ENCODE measurements around the gene SPNS3.
A peak's percentile ranks its signal among the peaks of the same experiment; 100 is the strongest.

The SPNS3 gene

GRCh38 chr17:4397840-4398239 lies 35.9 kb upstream of the SPNS3 start:
- no peak overlapping the region for H3K4me3 ChIP-seq (ENCODE audit: low read length)
- TF ChIP-seq, protein P1, sequence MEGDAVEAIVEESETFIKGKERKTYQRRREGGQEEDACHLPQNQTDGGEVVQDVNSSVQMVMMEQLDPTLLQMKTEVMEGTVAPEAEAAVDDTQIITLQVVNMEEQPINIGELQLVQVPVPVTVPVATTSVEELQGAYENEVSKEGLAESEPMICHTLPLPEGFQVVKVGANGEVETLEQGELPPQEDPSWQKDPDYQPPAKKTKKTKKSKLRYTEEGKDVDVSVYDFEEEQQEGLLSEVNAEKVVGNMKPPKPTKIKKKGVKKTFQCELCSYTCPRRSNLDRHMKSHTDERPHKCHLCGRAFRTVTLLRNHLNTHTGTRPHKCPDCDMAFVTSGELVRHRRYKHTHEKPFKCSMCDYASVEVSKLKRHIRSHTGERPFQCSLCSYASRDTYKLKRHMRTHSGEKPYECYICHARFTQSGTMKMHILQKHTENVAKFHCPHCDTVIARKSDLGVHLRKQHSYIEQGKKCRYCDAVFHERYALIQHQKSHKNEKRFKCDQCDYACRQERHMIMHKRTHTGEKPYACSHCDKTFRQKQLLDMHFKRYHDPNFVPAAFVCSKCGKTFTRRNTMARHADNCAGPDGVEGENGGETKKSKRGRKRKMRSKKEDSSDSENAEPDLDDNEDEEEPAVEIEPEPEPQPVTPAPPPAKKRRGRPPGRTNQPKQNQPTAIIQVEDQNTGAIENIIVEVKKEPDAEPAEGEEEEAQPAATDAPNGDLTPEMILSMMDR (conservative IDR thresholded peaks at IDR 0.05; ENCODE audit: low read length) = no peak
- no peak for DNase-seq (ENCODE audit: low read depth)

GRCh38 chr17:4405038-4405669 lies 28.6 kb upstream of the SPNS3 start:
- H3K4me3 ChIP-seq (ENCODE audit: low read length) = no peak overlapping the region
- TF ChIP-seq, protein P1 (conservative IDR thresholded peaks at IDR 0.05; ENCODE audit: low read length) = no peak
- no peak for DNase-seq (ENCODE audit: low read depth)

DNA sequence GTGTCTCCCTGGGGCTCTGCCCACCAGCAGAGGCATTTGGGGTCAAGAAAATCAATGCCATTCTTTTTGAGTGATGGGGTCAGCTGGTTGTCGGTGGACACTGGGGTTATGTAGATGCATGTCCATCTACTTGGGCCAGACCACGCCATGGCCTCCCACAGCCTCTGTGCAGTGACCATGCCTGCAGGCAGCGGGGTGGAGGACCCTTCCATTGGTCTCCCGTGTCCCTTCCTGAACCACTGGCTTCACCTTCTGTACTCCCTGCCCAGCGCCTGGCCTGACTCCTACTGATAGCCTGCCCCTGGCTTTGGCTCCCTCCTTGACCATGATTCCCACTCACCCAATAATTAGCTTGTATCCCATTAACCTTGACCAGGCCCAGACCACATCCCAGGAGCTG lies 28.0 kb upstream of the SPNS3 start:
- H3K4me3 ChIP-seq (ENCODE audit: low read length) = no peak overlapping the region
- TF ChIP-seq, protein P1 (conservative IDR thresholded peaks at IDR 0.05; ENCODE audit: low read length) = no peak
- no peak for DNase-seq (ENCODE audit: low read depth)

DNA sequence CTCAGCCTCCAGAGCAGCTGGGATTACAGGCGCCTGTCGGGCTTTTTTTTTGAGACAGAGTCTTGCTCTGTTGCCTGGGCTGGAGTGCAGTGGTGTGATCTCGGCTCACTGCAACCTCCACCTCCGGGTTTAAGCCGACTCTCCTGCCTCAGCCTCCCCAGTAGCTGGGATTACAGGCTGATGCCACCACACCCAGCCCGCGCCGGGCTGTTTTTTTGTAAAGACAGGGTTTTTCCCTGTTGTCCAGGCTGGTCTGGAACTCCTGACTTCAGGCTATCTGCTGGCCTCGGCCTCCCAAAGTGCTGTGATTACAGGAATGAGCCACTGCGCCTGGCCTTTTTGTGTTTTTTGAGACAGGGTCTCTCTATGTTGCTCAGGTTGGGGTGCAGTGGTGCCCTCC lies 27.4 kb upstream of the SPNS3 start:
- TF ChIP-seq, protein P1 (conservative IDR thresholded peaks at IDR 0.05; ENCODE audit: low read length) = no peak
- DNase-seq (ENCODE audit: low read depth) = no peak
- no peak overlapping the region for H3K4me3 ChIP-seq (ENCODE audit: low read length)

DNA sequence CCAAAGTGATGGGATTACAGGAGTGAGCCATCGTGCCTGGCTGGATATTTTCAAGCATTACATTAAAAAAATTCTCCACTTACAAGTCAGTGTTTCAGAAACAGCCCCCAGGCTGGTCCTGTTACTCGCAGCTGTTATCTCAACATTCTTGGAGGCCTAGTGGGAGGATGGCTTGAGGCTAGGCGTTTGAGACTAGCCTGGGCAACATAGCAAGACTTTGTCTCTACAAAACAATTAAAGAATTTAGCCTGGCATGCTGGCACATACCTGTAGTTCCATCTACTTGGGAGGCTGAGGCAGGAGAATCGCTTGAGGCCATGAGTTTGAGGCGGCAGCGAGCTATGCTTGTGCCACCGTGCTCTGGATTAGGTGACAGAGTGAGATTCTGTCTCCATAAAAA lies 26.5 kb upstream of the SPNS3 start:
- H3K4me3 ChIP-seq (ENCODE audit: low read length) = no peak overlapping the region
- no peak for DNase-seq (ENCODE audit: low read depth)
- TF ChIP-seq, protein P1 (conservative IDR thresholded peaks at IDR 0.05; ENCODE audit: low read length) = no peak

- H3K4me3 ChIP-seq (ENCODE audit: low read length) = no peak overlapping the region
- TF ChIP-seq, protein P1 (conservative IDR thresholded peaks at IDR 0.05; ENCODE audit: low read length) = no peak
- no peak for DNase-seq (ENCODE audit: low read depth)
These were observed 25.9 kb upstream of the SPNS3 start for GRCh38 chr17:4407851-4408250.

- TF ChIP-seq, protein P1 (conservative IDR thresholded peaks at IDR 0.05; ENCODE audit: low read length) = no peak
- peak; percentile 65 for DNase-seq (ENCODE audit: low read depth)
- H3K4me3 ChIP-seq (ENCODE audit: low read length) = no peak overlapping the region
These were observed 24.1 kb upstream of the SPNS3 start for GRCh38 chr17:4409659-4410058.
